Measurements from ENCODE around the gene RNF150.

- TF ChIP-seq, protein P1, sequence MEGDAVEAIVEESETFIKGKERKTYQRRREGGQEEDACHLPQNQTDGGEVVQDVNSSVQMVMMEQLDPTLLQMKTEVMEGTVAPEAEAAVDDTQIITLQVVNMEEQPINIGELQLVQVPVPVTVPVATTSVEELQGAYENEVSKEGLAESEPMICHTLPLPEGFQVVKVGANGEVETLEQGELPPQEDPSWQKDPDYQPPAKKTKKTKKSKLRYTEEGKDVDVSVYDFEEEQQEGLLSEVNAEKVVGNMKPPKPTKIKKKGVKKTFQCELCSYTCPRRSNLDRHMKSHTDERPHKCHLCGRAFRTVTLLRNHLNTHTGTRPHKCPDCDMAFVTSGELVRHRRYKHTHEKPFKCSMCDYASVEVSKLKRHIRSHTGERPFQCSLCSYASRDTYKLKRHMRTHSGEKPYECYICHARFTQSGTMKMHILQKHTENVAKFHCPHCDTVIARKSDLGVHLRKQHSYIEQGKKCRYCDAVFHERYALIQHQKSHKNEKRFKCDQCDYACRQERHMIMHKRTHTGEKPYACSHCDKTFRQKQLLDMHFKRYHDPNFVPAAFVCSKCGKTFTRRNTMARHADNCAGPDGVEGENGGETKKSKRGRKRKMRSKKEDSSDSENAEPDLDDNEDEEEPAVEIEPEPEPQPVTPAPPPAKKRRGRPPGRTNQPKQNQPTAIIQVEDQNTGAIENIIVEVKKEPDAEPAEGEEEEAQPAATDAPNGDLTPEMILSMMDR (IDR thresholded peaks at IDR 0.05) = no peak
- no peak for TF ChIP-seq POLR2A (IDR thresholded peaks at IDR 0.05)
These were observed 15.3 kb downstream of the RNF150 start for GRCh38 chr4:141117935-141118334.

Measured in uterus (tissue), 2 donors.